Right kidney (tissue), 1 donor: ENCODE data around the gene NBEAL2.
"Not testable (repeated sequence)": the region's sequence is repeated elsewhere in the genome, so short reads cannot be mapped to it uniquely, and the experiment has no call there.

Experiments
- DNase-seq: peaks from one replicate; pipeline ENCODE4 v3.0.0-alpha.2; 2016

The NBEAL2 gene

DNA sequence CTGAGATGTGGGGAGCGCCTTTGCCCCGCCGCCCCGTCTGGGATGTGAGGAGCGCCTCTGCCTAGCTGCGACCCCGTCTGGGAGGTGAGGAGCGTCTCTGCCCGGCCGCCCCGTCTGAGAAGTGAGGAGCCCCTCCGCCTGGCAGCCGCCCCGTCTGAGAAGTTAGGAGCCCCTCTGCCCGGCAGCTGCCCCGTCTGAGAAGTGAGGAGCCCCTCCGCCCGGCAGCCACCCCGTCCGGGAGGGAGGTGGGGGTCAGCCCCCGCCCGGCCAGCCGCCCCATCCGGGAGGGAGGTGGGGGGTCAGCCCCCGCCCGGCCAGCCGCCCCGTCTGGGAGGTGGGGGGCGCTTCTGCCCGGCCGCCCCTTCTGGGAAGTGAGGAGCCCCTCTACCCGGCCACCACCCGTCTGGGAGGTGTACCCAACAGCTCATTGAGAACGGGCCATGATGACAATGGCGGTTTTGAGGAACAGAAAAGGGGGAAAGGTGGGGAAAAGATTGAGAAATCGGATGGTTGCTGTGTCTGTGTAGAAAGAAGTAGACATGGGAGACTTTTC lies 15.4 kb upstream of the NBEAL2 start:
- DNase-seq, result not testable (repeated sequence)

GRCh38 chr3:46965151-46965550 lies 14.3 kb upstream of the NBEAL2 start:
- no peak for DNase-seq

GRCh38 chr3:46966811-46967210 lies 12.7 kb upstream of the NBEAL2 start:
- DNase-seq, result no peak

- DNase-seq, result no peak
Observed at GRCh38 chr3:46968783-46969428, 10.6 kb upstream of the NBEAL2 start.

- DNase-seq, result no peak
Observed at GRCh38 chr3:46970391-46971091, 8.9 kb upstream of the NBEAL2 start.

DNA sequence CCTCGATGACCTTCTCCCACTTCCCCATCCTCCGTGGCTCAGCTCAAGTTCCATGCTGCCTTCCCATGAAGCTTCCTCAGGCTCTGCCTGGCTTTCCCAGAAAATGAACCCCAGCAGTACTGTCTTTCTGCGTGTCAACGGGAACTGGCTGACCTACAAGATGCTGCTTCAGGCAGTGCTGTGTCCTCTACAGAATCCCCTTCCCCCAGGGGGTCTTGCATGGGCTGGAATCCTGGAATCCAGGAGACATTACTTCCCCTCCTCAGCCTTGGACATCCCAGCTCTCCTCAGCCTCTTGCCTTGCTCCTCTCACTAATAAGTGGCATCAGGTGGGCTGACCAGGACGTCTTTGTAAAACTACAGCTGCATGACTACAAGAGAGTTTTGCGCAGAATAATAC lies 8.3 kb upstream of the NBEAL2 start:
- no peak for DNase-seq

GRCh38 chr3:46971742-46972141 lies 7.7 kb upstream of the NBEAL2 start:
- DNase-seq, result no peak

DNA sequence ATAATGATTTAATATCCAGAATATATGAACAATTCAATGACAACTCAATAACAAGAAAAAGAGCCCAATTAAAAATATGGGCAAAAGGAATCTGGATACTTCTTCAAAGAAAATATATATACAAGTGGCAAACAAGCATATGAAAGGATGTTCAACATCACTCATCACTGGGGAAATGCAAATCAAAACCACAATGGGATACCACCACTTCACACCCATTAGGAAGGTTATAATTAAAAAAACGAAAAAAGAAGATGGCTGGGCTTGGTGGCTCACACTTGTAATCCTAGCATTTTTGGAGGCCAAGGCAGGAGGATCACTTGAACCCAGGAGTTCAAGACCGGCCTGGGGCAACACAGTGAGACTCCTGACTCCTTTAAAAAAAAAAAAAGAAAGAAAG lies 7.1 kb upstream of the NBEAL2 start:
- DNase-seq, result no peak

DNA sequence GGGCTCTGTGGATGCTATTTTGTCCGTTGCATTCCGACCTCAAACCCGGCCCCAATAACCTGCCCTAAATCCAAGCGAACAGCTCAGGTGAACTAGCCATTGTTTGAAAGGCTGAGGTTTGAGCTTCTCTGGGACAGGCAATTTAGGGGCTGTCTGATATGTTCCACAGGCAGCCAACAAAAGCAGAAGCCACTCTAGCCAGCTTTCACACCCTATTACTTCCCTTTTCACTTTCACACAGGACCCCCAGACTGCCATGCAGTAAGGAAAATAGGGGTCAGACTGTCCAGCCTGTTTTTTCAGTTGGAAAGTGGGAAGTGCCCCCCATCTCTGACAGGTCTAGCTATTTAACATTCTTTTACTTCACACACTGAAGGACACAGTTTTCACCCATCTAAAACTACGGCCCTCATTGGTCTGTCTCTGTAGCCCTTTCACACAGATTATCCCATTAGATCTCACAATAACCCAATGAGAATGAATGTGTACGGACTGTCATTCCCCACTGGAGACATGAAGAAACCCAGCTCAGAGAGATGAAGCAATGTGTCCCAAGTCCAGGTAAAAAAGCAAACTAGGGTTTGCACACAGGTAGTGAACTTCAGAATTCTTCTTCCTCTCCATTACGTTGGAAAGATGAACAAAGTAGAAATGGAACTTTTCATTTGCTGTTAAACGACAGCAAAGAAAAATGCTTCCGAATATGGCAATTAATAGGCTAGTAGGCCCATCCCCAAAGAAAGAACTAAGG lies 4.9 kb upstream of the NBEAL2 start:
- DNase-seq, result no peak

- peak; percentile 99 for DNase-seq
Observed at GRCh38 chr3:46976326-46977190, 2.9 kb upstream of the NBEAL2 start, which contains the start of gene CCDC12. Gene CCDC12, minus strand, starts transcription at chr3:46976745. Its CDS starts 13 bp downstream, at chr3:46976732.

DNA sequence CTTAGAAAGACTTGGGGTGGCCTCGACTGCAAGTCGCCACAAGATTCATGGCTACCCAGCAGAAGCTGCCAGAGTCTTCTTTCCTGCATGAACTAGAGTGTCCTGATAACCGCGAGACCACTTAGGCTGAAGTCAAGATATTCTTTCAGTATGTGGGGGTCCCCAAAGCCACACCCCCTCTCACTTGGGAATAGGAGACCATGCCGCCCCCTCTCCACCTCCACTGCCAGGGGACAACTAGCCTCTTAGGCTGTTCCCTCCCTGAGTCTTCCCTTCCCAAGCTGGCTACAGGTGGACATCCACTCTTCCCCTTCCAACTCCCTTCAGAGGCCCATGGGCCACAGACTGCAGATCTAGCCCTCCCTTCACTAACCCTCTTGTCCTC lies 1.7 kb upstream of the NBEAL2 start:
- no peak for DNase-seq

DNA sequence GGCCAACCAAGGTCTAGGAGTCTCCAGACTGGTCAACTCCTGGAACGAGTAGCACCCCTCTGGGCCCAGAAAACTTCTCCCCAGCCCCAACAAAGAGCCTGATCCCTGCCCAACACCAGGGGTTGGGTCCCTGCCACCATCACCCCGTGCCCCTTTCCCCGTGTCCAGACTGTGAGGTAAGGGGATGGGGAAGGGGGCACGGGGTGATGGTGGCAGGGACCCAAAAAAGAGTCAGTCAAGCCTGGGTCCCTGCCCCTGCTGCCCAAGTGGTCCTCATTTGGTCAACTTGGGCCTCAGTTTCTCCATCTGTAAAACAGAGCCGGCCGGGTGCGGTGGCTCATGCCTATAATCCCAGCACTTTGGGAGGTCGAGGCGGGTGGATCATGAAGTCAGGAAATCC lies 1.1 kb upstream of the NBEAL2 start:
- DNase-seq, result no peak

- DNase-seq, result peak; percentile 41
Observed at GRCh38 chr3:46979958-46980497, 562 bp downstream of the NBEAL2 start.

- peak; percentile 57 for DNase-seq
Observed at GRCh38 chr3:46981932-46982471, 2.5 kb downstream of the NBEAL2 start.

DNA sequence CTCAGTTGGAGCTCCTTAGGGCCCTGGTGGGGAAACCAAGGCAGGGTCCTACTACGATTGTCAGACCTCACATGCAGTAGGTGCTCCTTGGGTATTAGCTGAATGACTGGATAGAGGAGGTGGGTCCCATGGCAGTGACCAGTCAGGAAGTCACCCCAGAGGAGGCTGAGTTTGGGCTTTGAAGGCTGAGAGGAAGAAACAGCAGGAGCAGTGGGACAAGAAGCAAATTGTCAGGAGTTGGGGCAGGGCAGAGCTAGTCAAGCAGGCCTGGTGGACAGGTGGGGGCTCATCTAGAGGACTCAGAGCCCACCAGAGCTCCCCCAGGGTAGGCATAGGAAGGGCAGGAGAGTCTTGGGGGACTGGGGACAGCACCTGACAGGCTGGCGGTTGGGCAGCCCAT lies 3.1 kb downstream of the NBEAL2 start:
- DNase-seq, result no peak

GRCh38 chr3:46984591-46985459 lies 5.4 kb downstream of the NBEAL2 start:
- DNase-seq, result no peak

- DNase-seq, result no peak
Observed at GRCh38 chr3:46985588-46985987, 6.1 kb downstream of the NBEAL2 start.

GRCh38 chr3:46986055-46986730 lies 6.7 kb downstream of the NBEAL2 start:
- DNase-seq, result no peak

DNA sequence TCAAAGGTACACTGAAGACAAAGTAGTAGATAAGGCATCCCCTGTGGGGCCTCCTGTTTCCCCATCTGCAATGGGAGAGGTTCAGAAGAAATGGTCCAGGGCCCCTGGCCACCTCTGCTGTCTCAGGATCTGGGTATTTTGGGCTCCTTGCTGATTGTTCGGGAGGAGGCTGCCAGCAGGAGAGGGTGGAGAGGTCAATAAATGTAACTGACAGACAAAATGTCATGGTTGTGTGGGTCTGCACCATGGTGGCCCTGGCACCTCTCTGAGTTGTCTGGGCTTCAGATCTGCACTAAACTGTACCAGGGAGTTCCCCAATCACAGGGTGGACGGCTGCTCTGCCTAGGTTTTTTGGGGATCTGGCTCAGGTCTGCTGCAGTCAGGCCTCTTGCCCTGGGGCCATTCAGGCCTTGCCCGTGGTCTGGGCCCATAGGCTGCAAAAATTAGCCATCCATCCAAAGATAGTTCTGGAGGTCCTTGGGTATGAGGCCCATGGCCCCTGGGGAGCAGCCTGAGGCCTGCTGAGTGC lies 7.4 kb downstream of the NBEAL2 start:
- no peak for DNase-seq

DNA sequence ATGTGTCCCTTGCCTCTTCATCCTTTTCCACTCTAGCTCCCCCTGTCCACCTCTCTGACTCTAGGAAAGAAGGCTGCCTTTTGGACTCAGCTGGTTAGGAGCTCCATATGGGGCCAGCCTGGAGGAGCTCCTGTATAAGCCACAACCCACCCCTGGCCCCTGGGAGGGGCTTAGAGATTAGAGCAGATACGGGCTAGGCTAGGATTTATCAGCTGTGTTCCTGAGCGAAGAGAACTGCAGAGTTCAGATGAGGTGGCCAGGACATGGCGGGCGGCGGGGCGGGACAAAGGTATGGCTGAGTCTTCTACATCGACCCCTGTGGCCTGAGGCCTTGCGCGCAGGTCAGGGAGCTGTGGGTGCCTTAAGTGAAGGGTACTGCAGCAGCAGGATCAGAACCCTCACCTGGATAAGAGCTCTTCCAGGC lies 7.9 kb downstream of the NBEAL2 start:
- no peak for DNase-seq
